ENCODE measurements around the gene TMEM131L. TPM values are rescaled to one million over a fixed set of nuclear protein-coding genes. Genes with fewer than 3 reads are reported as not detected.

Gene TMEM131L
- total RNA-seq, 1 donor: 9.0 TPM

- no peaks in the 10 kb centered on the region for H3K27me3 ChIP-seq (ENCODE audit: insufficient read depth, low read length)
- H3K36me3 ChIP-seq (ENCODE audit: insufficient read depth, low read length): no peaks in the 10 kb centered on the region
- no peaks in the 10 kb centered on the region for H3K4me1 ChIP-seq (ENCODE audit: insufficient read depth, low read length)
- no peak overlapping the region for H2AFZ ChIP-seq (ENCODE audit: low read length)
- no peak overlapping the region for H3K27ac ChIP-seq (ENCODE audit: low read depth, low read length)
- H3K79me2 ChIP-seq (ENCODE audit: insufficient read depth, low read length): no peaks in the 10 kb centered on the region
- no peak overlapping the region for H3K4me2 ChIP-seq (ENCODE audit: insufficient read depth, low read length)
- no peaks in the 10 kb centered on the region for H3K9me3 ChIP-seq (ENCODE audit: low read depth, low read length)
- H3K4me3 ChIP-seq (ENCODE audit: insufficient read depth, low read length): no peak overlapping the region
- no peak for DNase-seq (ENCODE audit: insufficient read length, low spot score, missing footprints)
- no peaks in the 10 kb centered on the region for H4K20me1 ChIP-seq (ENCODE audit: insufficient read depth, low read length)
- TF ChIP-seq CTCF (IDR thresholded peaks at IDR 0.05; ENCODE audit: extremely low read depth, low read depth, low read length): no peak
Observed at GRCh38 chr4:153647975-153648374, 181.8 kb downstream of the TMEM131L start.

GRCh38 chr4:153649572-153649991, 183.4 kb downstream of the TMEM131L start:
- no peak for DNase-seq (ENCODE audit: insufficient read length, low spot score, missing footprints)
- no peak overlapping the region for H2AFZ ChIP-seq (ENCODE audit: low read length)
- no peak overlapping the region for H3K4me2 ChIP-seq (ENCODE audit: insufficient read depth, low read length)
- H3K79me2 ChIP-seq (ENCODE audit: insufficient read depth, low read length): no peaks in the 10 kb centered on the region
- no peak overlapping the region for H3K4me3 ChIP-seq (ENCODE audit: insufficient read depth, low read length)
- H4K20me1 ChIP-seq (ENCODE audit: insufficient read depth, low read length): no peaks in the 10 kb centered on the region
- no peaks in the 10 kb centered on the region for H3K4me1 ChIP-seq (ENCODE audit: insufficient read depth, low read length)
- no peaks in the 10 kb centered on the region for H3K36me3 ChIP-seq (ENCODE audit: insufficient read depth, low read length)
- H3K27ac ChIP-seq (ENCODE audit: low read depth, low read length): no peak overlapping the region
- H3K9me3 ChIP-seq (ENCODE audit: low read depth, low read length): no peaks in the 10 kb centered on the region
- no peaks in the 10 kb centered on the region for H3K27me3 ChIP-seq (ENCODE audit: insufficient read depth, low read length)
- peak; percentile 41 for TF ChIP-seq CTCF (IDR thresholded peaks at IDR 0.05; ENCODE audit: extremely low read depth, low read depth, low read length)

- Histone ChIP-seq H4K20me1 (ENCODE audit: insufficient read depth, low read length) (no peaks in the 10 kb centered on the region), H3K4me2 (ENCODE audit: insufficient read depth, low read length) (no peak overlapping the region), H3K4me1 (ENCODE audit: insufficient read depth, low read length) (no peaks in the 10 kb centered on the region), H3K27me3 (ENCODE audit: insufficient read depth, low read length) (no peaks in the 10 kb centered on the region), H3K4me3 (ENCODE audit: insufficient read depth, low read length) (no peak overlapping the region), H2AFZ (ENCODE audit: low read length) (no peak overlapping the region), H3K9me3 (ENCODE audit: low read depth, low read length) (no peaks in the 10 kb centered on the region), H3K79me2 (ENCODE audit: insufficient read depth, low read length) (no peaks in the 10 kb centered on the region), H3K27ac (ENCODE audit: low read depth, low read length) (no peak overlapping the region), H3K36me3 (ENCODE audit: insufficient read depth, low read length) (no peaks in the 10 kb centered on the region)
- DNase-seq (ENCODE audit: insufficient read length, low spot score, missing footprints): no peak
- TF ChIP-seq CTCF (IDR thresholded peaks at IDR 0.05; ENCODE audit: extremely low read depth, low read depth, low read length): no peak
Observed at GRCh38 chr4:153651116-153651515, 185.0 kb downstream of the TMEM131L start.

GRCh38 chr4:153651587-153651986, 185.4 kb downstream of the TMEM131L start:
- H3K27me3 ChIP-seq (ENCODE audit: insufficient read depth, low read length): peaks cover 3% of the 10 kb centered on the region
- H3K79me2 ChIP-seq (ENCODE audit: insufficient read depth, low read length): no peaks in the 10 kb centered on the region
- peaks cover 3% of the 10 kb centered on the region for H3K4me1 ChIP-seq (ENCODE audit: insufficient read depth, low read length)
- H4K20me1 ChIP-seq (ENCODE audit: insufficient read depth, low read length): no peaks in the 10 kb centered on the region
- H3K27ac ChIP-seq (ENCODE audit: low read depth, low read length): no peak overlapping the region
- H2AFZ ChIP-seq (ENCODE audit: low read length): peak overlapping the region; percentile 27
- no peaks in the 10 kb centered on the region for H3K9me3 ChIP-seq (ENCODE audit: low read depth, low read length)
- no peak for TF ChIP-seq CTCF (IDR thresholded peaks at IDR 0.05; ENCODE audit: extremely low read depth, low read depth, low read length)
- no peak overlapping the region for H3K4me3 ChIP-seq (ENCODE audit: insufficient read depth, low read length)
- peak overlapping the region; percentile 34 for H3K4me2 ChIP-seq (ENCODE audit: insufficient read depth, low read length)
- no peak for DNase-seq (ENCODE audit: insufficient read length, low spot score, missing footprints)
- H3K36me3 ChIP-seq (ENCODE audit: insufficient read depth, low read length): no peaks in the 10 kb centered on the region
